HG02852 (cell line): ENCODE measurements around the gene ABHD12.
"Not testable (repeated sequence)": the region's sequence is repeated elsewhere in the genome, so short reads cannot be mapped to it uniquely, and the experiment has no call there.

ENCODE experiments used
- ATAC-seq: cut with Tn5 transposase; IDR thresholded peaks from one replicate; pipeline ENCODE4 v1.9.1; 2021; ENCODE audit warnings: mild to moderate bottlenecking, moderate library complexity; ENCODE audit not compliant: unreplicated experiment

Gene ABHD12

DNA sequence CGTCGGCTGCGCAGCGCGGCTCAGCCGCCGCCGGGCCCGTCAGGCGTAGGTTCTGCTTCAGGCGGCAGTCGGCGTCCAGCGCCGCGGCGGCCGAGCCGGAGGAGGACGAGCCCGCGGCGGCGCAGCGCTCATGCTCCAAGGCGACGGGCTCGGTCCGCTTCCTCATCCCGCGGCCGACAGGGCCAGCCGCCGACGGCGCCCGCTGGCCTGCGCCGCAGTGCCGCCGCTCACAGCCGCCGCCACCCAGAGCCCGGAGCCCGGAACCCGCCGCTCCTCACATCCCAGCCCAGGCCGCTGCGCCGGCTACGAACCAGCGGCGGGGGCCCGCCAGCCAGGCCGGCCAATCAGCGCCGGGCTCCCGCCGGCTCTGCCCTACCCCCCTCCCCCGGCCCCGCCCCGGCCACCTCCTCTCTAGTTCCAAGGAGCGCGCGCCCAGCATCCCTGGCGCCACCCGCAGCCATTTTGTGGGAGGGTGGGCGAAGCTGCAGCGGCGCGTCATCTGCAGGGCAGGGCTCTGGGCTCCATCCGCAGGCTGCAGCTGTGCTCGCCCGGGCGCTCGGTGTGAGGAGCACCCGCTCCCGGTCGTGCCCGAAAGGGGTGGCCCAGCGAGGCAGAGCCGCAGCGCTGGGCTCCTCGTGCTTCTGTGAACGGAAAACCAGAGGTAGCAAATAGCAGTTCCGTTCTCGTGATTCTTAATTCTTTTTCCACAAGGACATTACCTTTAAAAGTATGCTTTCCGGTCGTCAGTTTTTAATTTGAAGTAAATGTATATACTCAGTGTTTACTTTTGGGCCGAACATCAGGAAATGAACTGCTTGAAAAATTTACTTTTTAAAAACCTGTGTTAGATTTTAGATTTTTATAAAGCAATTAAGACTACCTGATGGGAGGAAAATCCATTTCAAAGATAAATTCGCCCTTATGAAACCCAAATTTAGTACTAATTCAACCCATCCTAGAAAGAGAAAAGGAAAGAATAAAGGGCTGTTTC is at the start of gene ABHD12:
ABHD12 (minus strand) TSS at position 298 of the 991 bp plus-strand sequence; CDS start at position 166, 132 bp downstream.
- ATAC-seq, result peak; percentile 88

GRCh38 chr20:25439328-25439727 is 48.7 kb upstream of the ABHD12 start:
- no peak for ATAC-seq

DNA sequence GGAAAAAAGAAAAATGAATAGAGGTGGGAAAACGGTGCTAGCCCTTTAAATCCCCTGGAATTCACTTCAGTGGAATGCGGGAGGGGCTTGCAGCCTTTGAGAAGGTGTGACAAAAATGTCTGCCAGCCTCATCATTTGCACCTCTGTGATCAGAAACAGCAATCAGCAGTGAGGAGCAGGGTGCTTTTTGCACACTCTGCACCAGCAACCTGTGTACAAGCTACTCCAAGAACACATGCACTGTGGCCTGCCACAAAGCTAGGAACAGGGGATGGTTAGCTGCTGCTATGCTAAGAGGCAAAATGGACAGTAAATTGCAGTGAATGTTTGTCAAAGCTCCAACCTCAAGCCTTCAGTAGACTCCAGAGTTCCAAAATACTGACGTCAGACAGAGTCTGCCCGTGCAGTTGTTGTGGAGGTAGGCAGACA is 46.5 kb upstream of the ABHD12 start:
- ATAC-seq, result no peak

- ATAC-seq, result no peak
These were observed 33.9 kb upstream of the ABHD12 start for GRCh38 chr20:25424536-25424935.

DNA sequence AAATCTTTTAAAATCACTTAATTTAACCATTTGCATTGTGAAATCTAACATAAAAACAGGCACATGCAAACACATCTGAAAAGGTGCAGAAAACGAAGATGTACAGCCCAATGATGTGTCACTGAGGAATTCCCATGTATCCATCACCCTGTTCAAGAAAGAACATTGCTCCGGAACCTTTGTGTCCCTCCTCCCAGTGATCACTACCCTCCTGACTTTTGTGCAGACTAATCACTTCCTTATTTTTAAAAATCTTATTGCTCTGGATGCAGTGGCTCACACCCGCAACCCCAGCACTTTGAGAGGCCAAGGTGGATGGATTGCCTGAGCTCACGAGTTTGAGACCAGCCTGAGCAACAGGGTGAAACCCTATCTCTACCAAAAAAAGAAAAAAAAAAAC is 31.4 kb upstream of the ABHD12 start:
- no peak for ATAC-seq

DNA sequence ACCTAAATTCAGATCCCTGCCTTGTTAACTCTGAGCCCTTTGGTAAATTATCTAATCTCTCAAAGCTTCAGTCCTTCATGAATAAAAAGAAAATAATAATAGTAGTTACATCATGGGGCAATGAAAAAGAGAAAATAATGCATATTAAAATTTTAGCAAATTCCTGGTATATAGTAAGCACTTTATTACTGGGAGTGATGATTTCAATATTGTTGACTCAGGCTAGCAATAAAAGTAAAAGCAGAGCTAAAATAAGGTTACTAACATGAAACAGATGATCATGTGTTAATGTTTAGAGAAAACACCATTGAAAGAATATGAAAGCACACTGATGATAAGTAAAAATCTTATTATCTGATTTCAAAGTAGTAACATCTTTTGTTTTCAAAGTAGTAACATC is 30.5 kb upstream of the ABHD12 start:
- no peak for ATAC-seq

DNA sequence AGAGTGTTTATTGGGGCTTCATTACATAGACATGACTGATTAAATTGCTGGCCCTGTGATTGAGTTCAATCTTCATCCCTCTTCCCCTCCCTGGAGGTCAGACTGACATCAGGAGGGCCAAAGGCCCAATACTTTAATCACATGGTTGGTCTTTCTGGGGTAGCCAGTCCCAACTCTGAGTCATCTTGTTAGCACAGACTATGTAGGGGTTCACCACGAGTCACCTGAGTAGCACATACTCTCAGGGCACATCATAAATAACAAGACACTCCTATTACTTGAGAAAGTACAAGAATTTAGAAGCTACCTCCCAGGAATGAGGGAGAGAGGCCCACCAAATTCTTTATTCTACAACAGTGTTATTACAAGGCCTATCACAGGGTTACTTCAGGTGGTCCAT is 28.1 kb upstream of the ABHD12 start:
- no peak for ATAC-seq

DNA sequence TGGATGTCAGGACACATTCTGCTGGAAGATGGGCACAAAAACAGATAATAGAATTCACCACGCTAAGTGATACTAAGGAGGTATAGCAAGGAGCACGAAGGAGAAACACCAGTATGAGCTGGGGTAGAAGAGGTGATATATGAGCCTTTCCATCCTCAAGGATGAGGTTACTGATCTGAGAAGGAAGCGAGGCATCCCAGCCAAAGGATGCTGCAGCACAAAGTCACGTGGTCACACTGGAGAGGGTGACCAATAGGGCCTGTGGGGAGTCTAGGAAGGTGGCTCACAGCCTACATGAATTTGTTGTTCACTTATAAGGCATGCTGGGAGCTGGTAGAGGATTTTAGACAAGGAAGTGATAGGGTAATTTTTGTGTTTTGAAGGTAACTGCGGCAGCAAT is 18.3 kb upstream of the ABHD12 start:
- ATAC-seq, result no peak

- ATAC-seq, result no peak
These were observed 17.5 kb upstream of the ABHD12 start for GRCh38 chr20:25408170-25408547.

GRCh38 chr20:25407311-25408169 is 16.9 kb upstream of the ABHD12 start, which contains the start of gene GINS1:
TSS of gene GINS1 (plus strand) at chr20:25407673. CDS start at chr20:25407821, 148 bp downstream.
- ATAC-seq, result peak; percentile 88

GRCh38 chr20:25402583-25402982 is 11.9 kb upstream of the ABHD12 start:
- no peak for ATAC-seq

DNA sequence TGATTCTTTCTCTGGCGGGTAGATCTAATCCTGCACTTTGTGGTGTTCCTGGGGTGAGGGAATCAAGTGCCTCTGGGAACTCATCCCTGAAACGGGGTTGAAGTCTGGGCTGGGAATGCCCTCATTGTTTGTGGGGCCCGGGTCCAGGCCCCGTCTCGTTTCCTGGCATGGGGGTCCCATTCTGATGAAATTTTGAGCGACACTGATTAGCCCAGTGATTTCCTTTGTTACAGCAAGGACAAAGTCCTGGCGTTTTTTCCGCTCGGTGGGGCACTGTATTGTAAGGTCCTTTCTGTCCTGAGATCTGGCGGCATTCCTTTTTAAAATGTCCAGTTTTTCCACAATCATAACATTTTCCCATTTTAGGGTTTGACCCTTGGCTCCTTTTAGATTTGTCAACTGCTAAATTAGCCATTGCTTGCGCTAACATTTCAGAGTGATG is 9.7 kb upstream of the ABHD12 start:
- not testable (repeated sequence) for ATAC-seq

- no peak for ATAC-seq
These were observed 8.4 kb upstream of the ABHD12 start for GRCh38 chr20:25399037-25399430.

- ATAC-seq, result no peak
These were observed 7.9 kb upstream of the ABHD12 start for GRCh38 chr20:25398376-25399036.

DNA sequence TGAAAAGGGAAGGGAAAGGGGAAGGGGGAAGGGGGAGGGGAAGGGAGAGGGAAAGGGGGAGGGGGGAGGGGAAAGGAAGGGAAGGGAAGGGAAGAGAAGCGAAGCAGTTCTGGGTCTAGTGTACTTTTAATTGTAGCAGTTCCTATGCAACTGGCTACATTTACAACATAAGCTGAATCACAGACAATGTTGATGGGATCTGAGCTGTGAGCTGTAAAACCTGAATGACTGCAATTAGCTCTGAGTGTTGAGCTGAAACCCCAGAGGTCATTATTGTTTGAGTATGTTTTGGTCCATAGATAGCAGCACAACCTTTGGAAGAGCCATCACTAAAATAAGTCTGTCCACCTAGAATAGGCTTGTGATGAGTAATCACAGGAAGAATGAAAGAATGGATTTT is 7.2 kb upstream of the ABHD12 start:
- no peak for ATAC-seq

- no peak for ATAC-seq
These were observed 6.5 kb upstream of the ABHD12 start for GRCh38 chr20:25397096-25397495.

DNA sequence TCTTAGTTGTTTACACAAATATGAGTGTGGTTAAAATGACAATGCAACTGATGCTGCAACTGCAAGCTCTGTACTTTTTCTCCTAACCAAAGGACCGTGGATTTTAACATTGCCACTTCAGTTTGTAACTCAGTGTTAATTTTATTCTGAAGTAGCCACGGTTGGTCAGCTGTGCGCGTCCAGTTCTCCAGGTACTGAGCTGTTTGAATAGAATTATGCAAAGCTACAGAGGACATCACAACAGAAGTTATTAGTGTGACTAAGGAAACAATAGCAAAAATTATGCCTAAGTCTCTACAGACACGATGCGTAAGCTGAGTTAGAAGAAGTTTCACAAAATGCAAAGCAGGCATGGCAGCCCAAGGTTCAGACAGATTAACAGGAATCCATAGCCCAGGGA is 4.4 kb upstream of the ABHD12 start:
- no peak for ATAC-seq

DNA sequence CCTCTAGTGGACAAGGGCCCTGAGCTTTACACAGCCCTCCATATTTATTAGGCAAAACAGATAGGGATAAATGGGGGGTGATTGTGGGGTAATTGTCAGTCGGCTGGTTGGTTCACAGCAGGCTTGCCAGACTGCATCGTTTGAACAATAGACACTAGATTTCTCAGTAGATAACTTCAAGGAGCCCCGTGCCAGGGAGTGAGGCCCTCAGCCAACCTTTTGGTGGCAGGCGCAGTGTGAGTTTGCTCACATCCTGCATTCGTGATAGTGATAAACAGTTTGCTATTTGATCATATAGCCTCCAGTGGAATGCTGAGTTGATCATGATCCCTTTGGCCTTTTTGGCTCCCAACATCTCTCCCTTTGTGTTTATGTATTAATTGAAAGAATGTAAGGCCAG is 3.6 kb upstream of the ABHD12 start:
- no peak for ATAC-seq

DNA sequence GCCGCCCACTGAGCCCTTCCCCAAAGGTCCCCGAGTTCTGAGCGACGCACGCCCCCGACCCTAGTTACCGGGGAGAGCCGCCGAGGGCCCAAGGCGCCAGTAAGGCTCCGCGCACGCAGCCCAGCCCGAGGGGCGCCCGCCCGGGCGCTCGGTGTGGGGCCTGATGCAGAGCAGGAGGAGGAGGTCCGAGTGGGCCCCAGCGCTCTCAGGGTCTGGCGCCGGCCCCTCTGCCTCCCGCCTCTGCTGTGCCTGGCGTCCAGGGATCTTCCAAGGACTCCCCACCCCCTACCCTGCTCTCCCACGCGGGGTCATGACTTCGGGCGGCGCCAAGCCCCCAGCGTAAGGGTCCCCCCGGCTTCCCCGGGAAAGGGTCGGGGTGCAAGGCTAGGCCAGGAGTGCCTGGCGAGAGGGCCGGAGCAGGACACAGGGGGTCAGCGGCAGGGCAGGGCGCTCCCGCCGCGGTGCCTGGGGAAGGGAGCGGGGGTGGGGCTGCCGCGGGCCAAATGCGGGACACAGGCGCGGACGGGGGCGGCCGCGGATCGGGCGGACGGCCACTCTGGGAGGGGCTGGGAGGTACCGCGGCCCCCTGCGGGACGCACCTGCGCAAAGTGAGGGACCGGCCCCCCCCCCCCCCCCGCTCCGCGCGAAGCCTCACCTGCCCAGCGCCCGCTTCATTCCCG is 637 bp downstream of the ABHD12 start:
- peak; percentile 27 for ATAC-seq

- ATAC-seq, result no peak
These were observed 1.2 kb downstream of the ABHD12 start for GRCh38 chr20:25389401-25389857.
